ENCODE results near the gene CCDC71. TPM values are rescaled to one million over a fixed set of nuclear protein-coding genes. Genes with fewer than 3 reads are reported as not detected.

CCDC71 gene
- total and polyA plus RNA-seq, 2 experiments from 2014 or later = 1.9 to 44.2 TPM

Other genes with a start within 250 kb of the CCDC71 start
- gene ARIH2, start 247.5 kb downstream of the CCDC71 start, total RNA-seq (2014; rRNA removed; shearing (Covaris generic)) = 83.0 and 118 TPM in 2 replicates
- 70.3 and 76.4 TPM in 2 replicates for gene ARIH2, start 247.5 kb downstream of the CCDC71 start, polyA plus RNA-seq (2016; fragmentation: Nextera tagmentation; extraction: Ambion mirVana)
- 22.1 and 28.7 TPM in 2 replicates for gene P4HTM, start 176.1 kb downstream of the CCDC71 start, total RNA-seq (2014; rRNA removed; shearing (Covaris generic))
- gene P4HTM, start 176.1 kb downstream of the CCDC71 start, polyA plus RNA-seq (2016; fragmentation: Nextera tagmentation; extraction: Ambion mirVana) = 15.9 and 17.9 TPM in 2 replicates
- gene WDR6, start 158.9 kb downstream of the CCDC71 start, total RNA-seq (2014; rRNA removed; shearing (Covaris generic)) = 151 and 156 TPM in 2 replicates
- 76.5 and 83.7 TPM in 2 replicates for gene WDR6, start 158.9 kb downstream of the CCDC71 start, polyA plus RNA-seq (2016; fragmentation: Nextera tagmentation; extraction: Ambion mirVana)
- gene DALRD3, start 147.8 kb downstream of the CCDC71 start, total RNA-seq (2014; rRNA removed; shearing (Covaris generic)) = 38.0 and 57.7 TPM in 2 replicates
- 31.0 and 31.3 TPM in 2 replicates for gene DALRD3, start 147.8 kb downstream of the CCDC71 start, polyA plus RNA-seq (2016; fragmentation: Nextera tagmentation; extraction: Ambion mirVana)
- 32.3 and 49.9 TPM in 2 replicates for gene NDUFAF3, start 144.2 kb downstream of the CCDC71 start, total RNA-seq (2014; rRNA removed; shearing (Covaris generic))
- 118 and 122 TPM in 2 replicates for gene NDUFAF3, start 144.2 kb downstream of the CCDC71 start, polyA plus RNA-seq (2016; fragmentation: Nextera tagmentation; extraction: Ambion mirVana)
- gene IMPDH2, start 136.9 kb downstream of the CCDC71 start, total RNA-seq (2014; rRNA removed; shearing (Covaris generic)) = 297 and 314 TPM in 2 replicates
- gene IMPDH2, start 136.9 kb downstream of the CCDC71 start, polyA plus RNA-seq (2016; fragmentation: Nextera tagmentation; extraction: Ambion mirVana) = 198 and 216 TPM in 2 replicates
- gene QRICH1, start 72.3 kb downstream of the CCDC71 start, total RNA-seq (2014; rRNA removed; shearing (Covaris generic)) = 114 and 149 TPM in 2 replicates
- 66.9 and 71.2 TPM in 2 replicates for gene QRICH1, start 72.3 kb downstream of the CCDC71 start, polyA plus RNA-seq (2016; fragmentation: Nextera tagmentation; extraction: Ambion mirVana)
- 301 and 373 TPM in 2 replicates for gene QARS1, start 61.6 kb downstream of the CCDC71 start, total RNA-seq (2014; rRNA removed; shearing (Covaris generic))
- 173 and 189 TPM in 2 replicates for gene QARS1, start 61.6 kb downstream of the CCDC71 start, polyA plus RNA-seq (2016; fragmentation: Nextera tagmentation; extraction: Ambion mirVana)
- gene USP19, start 45.5 kb downstream of the CCDC71 start, total RNA-seq (2014; rRNA removed; shearing (Covaris generic)) = 56.9 and 62.0 TPM in 2 replicates
- gene USP19, start 45.5 kb downstream of the CCDC71 start, polyA plus RNA-seq (2016; fragmentation: Nextera tagmentation; extraction: Ambion mirVana) = 13.2 and 14.0 TPM in 2 replicates
- 106 and 154 TPM in 2 replicates for gene LAMB2, start 33.3 kb downstream of the CCDC71 start, total RNA-seq (2014; rRNA removed; shearing (Covaris generic))
- gene LAMB2, start 33.3 kb downstream of the CCDC71 start, polyA plus RNA-seq (2016; fragmentation: Nextera tagmentation; extraction: Ambion mirVana) = 71.0 and 71.3 TPM in 2 replicates
- 11.1 and 15.0 TPM in 2 replicates for gene KLHDC8B, start 5.3 kb upstream of the CCDC71 start, total RNA-seq (2014; rRNA removed; shearing (Covaris generic))
- gene KLHDC8B, start 5.3 kb upstream of the CCDC71 start, polyA plus RNA-seq (2016; fragmentation: Nextera tagmentation; extraction: Ambion mirVana) = 4.7 and 5.5 TPM in 2 replicates
- gene C3orf62, start 110.9 kb upstream of the CCDC71 start, total RNA-seq (2014; rRNA removed; shearing (Covaris generic)) = 2.4 and 5.4 TPM in 2 replicates
- 1.6 and 3.3 TPM in 2 replicates for gene C3orf62, start 110.9 kb upstream of the CCDC71 start, polyA plus RNA-seq (2016; fragmentation: Nextera tagmentation; extraction: Ambion mirVana)
- gene USP4, start 173.7 kb upstream of the CCDC71 start, total RNA-seq (2014; rRNA removed; shearing (Covaris generic)) = 13.3 and 16.9 TPM in 2 replicates
- 20.3 and 27.8 TPM in 2 replicates for gene USP4, start 173.7 kb upstream of the CCDC71 start, polyA plus RNA-seq (2016; fragmentation: Nextera tagmentation; extraction: Ambion mirVana)
- gene GPX1, start 192.0 kb upstream of the CCDC71 start, total RNA-seq (2014; rRNA removed; shearing (Covaris generic)) = 228 and 247 TPM in 2 replicates
- gene GPX1, start 192.0 kb upstream of the CCDC71 start, polyA plus RNA-seq (2016; fragmentation: Nextera tagmentation; extraction: Ambion mirVana) = 394 and 404 TPM in 2 replicates
- gene RHOA, start 245.6 kb upstream of the CCDC71 start, total RNA-seq (2014; rRNA removed; shearing (Covaris generic)) = 373 and 421 TPM in 2 replicates
- gene RHOA, start 245.6 kb upstream of the CCDC71 start, polyA plus RNA-seq (2016; fragmentation: Nextera tagmentation; extraction: Ambion mirVana) = 234 and 248 TPM in 2 replicates
- gene TCTA, start 246.1 kb upstream of the CCDC71 start, total RNA-seq (2014; rRNA removed; shearing (Covaris generic)) = 5.0 and 9.7 TPM in 2 replicates
- gene TCTA, start 246.1 kb upstream of the CCDC71 start, polyA plus RNA-seq (2016; fragmentation: Nextera tagmentation; extraction: Ambion mirVana) = 3.9 and 4.0 TPM in 2 replicates

Measured in GM23338 (cell line).